Measurements from ENCODE around the gene ITPA. TPM values are rescaled to one million over a fixed set of nuclear protein-coding genes. Genes with fewer than 3 reads are reported as not detected.

ITPA gene
- total RNA-seq, result 42.4 and 43.0 TPM in 2 replicates

DNA sequence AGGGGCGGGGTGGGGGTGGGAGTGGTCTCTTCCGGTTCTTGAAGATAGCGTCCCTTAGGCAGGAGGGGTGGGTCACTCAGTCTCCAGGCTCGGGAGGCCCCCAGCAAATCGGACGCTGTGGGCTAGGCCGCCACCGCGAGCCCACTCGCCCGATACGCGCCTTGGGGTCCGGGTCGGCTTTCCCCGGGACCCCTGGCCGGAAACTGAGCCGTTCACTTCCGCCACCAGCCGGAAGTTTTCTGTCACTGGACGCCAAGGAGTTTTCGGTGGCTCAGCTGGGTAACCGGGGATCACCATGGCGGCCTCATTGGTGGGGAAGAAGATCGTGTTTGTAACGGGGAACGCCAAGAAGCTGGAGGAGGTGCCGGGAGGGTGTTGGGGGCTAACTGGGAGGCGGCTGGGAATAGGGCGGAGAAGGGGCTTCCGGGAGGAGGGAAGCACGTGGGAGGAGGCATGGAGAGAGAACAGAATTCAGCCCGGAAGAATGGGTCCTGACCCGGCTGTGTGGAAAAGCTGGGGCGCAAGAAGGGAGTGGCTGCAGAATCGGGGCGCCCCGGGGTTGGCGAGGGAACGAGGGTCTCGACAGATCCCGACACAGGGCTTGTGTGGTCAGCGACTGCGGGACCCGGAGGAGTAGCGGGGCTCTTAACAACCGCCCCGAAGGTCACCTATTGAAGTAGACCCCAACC lies at the start of gene ITPA:
ITPA (plus strand) TSS at position 242 of the 689 bp plus-strand sequence; CDS start at position 296, 54 bp downstream.
- peak in 1 of 2 donors; percentile 42 for DNase-seq (ENCODE audit: low read depth in 2 of 2)

DNA sequence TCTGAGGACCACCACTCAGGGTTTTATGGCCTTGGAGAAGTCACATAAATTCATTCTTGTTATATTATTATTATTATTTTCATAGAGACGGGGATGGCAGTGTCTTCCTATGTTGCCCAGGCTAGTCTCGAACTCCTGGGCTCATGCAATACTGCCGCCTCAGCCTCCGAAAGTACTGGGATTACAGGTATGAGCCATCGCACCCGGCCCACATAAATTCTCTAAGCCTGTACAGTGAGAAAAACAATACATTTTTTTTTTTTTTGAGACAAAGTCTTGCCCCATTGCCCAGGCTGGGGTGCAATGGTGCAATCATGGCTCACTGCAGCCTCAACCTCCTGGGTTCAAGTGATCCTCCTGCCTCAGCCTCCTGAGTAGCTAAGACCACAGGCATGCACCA lies 48.9 kb upstream of the ITPA start:
- DNase-seq (ENCODE audit: low read depth in 2 of 2), result no peak

DNA sequence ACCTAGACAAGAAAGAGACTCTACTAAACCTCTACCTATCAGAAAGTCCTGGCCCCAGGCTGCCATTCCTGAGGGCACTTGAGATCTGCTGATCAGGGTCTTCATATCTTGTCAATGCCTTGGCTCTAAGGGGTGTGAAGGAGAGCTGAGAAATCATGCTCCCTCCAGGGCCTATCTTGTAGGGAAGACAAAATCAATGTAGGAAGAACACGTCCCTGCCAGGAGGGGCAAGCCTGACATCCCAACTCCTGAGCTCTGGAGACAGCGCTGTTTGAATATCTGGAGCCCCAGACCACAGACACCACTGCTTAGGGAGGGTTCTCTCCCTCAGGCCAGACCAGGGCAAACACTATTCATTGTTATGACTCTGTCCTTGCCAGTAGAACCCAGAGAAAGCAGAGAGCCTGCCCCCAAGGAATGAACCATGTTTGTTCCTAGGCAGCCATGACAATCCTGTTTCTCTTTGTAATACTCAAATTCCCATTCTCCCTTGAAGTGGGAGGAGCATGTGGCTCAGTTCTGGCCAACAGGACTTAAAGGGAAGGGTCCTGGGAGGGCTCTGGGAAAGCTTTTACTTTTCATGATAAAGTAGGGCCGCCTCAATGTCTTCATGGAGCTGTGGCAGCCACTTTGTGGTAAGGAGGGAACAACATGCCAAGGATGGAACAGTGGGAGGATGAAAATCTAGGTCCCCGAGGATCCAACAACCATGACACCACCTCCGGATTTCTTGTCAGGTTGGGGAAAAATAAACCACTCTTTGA lies 47.8 kb upstream of the ITPA start:
- DNase-seq (ENCODE audit: low read depth in 2 of 2), result no peak

DNA sequence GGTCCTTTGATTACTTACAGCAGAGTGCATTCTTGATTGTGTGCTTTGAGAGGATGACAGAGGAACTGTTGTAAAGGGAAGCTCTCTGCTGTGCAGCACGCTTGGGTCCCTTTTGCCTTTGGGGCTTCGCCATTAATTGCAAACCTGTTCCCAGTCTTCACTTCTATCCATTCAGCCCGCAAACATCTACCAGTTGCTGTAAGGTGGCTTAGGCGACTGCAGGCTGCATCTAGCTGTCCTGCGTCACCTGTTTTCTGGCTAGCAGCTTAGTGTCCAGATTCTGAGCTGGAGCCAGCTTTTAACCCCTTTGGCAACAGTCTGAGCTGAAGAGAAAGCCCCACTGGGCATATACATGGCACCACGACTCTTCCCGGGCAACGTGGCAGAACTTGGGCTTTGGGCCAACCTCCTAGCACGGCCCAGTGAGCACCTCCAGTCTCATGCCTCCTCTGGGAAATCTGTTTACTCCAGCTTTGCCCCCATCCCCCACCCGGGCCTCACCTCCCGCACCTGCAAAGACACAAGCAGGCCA lies 47.2 kb upstream of the ITPA start:
- DNase-seq (ENCODE audit: low read depth in 2 of 2), result no peak

DNA sequence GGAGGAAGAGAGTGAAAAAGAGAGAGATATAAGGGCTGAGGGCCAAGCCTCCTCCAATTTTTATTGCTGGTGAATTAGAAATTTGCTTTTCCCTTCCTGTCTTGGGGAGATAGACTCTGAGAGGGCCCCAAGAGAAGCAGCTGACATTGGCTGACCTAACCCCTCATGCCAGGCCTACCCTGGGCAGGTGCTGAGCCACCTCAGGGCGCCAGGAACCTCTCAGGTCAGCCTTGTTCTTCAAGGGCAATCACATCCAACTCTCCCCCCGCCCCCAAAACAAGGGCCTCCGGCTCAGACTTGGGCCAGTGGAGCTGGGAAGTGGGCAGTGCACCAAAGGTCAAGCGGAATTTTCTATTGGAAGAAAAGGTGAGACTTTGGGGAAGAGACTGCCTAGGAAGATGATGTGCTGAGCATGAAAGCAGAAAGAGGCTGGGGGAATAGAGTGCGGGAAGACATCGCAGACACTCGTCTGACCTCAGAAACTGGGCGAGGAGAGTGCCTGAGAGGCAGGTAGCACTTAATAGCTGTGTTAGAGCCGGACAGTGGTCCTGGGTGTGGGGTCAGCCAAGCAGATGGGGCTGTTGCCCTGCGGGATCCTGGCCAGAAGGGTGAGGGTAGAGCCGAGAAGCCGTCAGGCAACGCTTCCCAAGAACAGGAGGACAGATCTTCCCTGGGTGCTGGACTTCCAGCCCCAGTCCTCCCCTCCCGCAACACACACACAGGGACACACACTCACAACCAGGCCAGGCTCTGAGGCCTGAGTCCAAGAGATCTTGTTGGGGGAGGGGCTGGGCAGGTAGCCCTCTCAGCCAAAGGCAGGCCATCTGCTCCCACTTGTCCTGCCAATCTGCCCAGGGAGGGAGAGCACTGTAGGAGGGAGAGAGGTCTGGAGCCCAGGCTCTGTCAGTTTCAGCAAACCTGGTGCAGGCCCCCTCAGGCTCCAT lies 45.9 kb upstream of the ITPA start:
- no peak for DNase-seq (ENCODE audit: low read depth in 2 of 2)

DNA sequence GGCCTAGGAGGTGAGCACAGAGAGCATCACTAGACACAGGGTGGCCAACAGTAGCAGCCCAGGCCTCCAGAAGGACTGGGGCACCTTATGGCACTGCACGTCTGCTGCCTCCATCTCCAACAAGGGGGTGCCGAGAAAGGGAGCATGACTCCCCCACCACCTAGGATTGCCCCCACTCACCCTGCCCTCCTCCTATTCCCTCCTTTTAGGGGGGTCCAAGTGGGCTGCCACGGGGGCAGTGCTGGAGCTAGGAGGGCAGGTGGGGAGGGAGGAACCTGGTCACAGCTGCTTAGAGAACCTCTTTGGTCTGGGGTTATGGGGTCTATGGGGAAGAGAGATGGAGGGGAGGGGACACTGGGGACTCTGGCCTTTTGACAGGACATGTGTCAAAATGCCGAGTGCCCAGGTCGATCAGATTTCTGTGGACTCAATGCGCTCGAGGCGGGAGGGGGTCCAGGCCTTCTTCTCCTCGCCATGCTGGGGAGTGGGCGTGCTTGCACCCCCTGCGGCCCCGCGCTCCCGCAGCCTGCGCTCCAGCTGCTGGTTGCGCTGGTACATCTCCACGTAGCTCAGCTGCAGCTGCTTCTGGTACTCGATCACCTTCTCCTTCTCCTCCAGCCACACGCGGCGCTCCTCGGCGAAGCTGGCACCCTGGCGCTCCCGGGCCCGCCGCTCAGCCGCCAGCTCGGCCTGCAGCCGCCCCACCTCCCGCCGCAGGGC lies 45.1 kb upstream of the ITPA start:
- DNase-seq (ENCODE audit: low read depth in 2 of 2), result no peak

DNA sequence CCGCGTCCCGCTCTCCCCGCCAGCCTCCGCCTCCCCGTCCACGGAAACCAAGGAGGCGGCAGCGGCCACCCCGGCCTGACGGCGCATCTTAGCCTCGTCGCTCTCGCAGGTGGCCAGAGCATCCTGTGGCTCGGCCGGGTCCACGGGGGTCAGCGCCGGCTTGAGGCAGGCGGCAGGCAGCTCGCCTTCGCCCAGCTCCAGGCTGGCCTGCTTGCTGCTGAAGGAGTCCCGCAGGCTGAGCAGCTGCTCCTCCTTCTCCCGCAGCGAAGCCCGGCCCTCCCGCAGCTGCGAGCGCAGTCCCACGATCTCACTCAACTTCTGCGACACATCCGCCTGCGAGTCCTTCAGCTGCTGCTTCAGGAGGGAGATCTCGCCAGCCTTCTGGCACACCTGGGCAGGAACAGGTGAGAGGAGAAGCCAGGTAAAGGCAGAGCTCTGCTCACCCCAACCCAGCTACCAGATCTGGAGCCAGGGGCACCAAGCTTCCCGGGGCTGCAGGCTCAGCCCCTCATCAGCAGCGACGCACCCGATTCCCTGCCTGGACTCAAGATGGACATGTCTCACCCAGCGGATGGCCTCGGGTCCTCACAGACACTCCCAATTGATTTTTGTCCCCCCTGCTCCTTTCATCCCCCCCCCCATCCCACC lies 44.4 kb upstream of the ITPA start:
- no peak for DNase-seq (ENCODE audit: low read depth in 2 of 2)

DNA sequence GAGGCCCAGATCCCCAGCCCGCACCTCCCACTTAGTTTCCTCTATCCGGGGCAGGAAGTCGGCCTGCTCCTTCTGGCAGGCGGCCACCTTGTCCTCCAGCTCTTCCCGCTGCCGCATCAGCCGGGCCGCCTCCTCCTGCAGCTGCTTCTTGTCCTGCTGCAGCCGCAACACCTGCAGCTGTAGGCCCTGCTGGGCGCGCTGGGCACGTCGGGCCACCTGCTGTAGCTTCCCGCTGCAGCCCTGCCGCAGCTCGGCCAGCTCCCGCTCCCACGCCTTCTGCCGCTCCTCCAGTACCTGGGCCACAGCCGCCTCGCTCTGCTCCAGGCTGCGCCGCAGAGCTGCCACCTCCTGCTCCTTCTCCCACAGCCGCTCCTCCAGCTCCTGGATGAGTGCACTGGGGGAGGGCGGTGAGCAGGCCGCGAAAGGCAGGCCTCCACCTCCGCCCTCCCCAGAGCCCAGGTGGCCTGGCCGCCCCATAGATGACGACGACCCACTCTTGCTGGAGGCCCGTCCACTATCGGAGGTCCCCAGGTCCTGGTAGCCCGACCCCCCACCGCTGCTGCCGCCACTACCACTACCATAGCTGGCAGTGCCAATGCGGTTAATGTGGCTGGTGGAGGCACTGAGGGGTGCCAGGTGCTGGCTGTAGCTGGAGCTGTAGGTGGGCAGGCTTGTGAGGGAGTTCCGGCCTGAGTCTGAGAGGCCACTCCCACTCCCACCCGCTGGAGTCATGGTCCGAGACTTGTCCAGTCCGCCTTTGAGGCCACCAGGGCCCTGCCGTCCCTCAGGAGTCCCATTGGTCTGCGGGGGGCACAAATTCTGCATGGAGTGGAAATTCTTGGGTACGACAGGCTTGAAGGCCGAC lies 43.6 kb upstream of the ITPA start:
- DNase-seq (ENCODE audit: low read depth in 2 of 2), result peak in 1 of 2 donors; percentile 62

DNA sequence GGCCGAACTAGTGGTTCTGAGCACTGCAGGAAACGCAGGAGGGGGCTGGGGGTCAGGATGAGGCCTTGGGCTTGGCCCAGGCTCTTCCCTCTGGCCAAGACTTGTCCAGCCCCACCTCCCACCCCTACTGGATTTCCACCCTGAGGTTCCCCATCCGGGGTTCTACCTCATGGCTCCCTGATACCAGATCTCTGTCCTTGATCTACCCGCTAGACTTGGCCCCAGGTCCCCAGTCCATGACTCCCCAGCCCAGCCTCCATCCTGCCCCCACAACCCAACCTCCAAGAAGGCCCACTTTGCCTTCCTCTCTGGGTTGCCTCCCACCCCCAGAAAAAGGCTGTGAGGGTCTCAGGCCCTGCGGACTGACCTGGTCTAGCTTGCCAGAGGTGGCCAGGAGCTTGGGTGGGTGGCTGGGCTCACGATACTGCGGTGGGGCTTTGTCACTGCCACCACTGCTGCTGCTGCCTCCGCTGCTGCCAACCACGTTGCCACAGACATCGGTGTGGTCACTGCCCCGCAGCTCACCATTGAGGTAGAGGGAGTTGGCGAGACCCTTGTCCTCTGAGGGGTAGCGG lies 42.9 kb upstream of the ITPA start:
- no peak for DNase-seq (ENCODE audit: low read depth in 2 of 2)

DNA sequence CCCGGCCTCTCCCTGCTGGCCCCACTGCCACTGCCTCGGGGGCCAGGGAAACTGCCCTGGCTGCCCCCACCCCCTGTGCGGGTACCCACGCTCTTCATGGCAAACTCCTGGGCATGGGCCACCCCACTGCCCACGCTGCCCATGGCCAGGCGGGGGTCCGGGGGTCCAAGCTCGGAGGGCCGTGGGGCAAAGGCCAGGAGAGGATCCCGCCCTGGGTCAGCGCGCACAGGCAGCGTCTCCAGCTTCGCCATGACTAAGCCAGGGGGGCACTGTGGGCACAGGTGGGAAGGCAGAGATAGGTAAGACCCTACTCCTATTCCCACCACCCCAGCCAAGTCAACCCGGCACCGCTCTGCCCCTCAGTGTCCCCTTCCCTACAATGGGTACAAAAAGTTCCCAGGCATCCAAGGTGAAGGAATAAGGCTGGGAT lies 42.4 kb upstream of the ITPA start:
- no peak for DNase-seq (ENCODE audit: low read depth in 2 of 2)

DNA sequence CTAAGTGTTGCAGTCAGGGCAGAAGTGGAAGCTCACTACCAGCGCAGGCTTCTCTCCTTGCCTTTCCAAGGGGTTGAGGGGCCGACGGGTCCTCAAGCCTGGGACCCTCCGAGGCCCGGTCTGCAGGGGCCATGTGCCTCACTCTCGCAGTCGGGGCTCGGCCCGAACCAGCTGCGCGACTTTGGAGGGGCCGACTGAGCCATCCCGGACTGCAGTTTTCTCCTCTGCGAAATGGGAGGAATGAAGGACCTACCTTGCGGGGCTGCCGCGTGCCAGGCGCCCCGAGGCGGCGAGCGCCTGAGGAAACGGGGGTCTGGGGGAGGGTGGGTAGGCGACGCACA lies 41.6 kb upstream of the ITPA start:
- DNase-seq (ENCODE audit: low read depth in 2 of 2), result no peak

DNA sequence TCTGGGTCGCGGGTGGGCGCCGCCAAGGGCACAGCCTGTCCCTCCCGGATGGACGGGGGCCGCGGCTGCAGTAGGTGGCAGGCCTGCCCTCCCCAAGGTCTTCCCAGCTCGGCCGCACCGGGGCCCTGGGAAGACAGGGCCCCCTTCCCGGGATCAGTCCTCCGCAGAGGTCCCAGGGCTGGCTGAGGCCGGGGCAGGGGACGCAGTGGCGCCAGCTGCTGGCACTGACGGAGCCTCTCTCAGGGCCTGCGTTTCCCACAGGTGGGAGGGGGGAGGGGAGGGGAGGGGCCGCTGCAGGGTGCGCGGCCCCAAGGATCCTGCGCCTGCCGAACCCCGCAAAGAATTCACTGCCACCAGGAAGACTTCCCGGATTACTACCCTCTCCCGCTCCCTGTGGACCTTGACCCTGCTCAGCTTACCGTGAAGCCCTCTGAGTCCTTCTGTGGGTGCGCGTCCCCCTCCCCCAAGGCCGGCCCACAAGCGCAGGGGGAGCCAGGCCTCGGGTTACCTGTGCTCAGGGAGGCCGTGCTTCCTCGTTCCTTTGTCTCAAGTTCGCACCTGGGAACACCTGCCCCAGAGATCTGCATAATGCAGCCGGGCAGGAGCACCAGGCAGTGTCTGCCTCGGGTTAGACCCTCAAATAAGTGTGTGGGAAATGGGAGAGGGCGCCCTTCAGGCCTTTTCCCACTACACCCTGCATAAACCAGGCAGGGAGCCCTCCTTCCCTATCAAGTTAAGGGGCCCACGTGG lies 41.0 kb upstream of the ITPA start:
- DNase-seq (ENCODE audit: low read depth in 2 of 2), result no peak

DNA sequence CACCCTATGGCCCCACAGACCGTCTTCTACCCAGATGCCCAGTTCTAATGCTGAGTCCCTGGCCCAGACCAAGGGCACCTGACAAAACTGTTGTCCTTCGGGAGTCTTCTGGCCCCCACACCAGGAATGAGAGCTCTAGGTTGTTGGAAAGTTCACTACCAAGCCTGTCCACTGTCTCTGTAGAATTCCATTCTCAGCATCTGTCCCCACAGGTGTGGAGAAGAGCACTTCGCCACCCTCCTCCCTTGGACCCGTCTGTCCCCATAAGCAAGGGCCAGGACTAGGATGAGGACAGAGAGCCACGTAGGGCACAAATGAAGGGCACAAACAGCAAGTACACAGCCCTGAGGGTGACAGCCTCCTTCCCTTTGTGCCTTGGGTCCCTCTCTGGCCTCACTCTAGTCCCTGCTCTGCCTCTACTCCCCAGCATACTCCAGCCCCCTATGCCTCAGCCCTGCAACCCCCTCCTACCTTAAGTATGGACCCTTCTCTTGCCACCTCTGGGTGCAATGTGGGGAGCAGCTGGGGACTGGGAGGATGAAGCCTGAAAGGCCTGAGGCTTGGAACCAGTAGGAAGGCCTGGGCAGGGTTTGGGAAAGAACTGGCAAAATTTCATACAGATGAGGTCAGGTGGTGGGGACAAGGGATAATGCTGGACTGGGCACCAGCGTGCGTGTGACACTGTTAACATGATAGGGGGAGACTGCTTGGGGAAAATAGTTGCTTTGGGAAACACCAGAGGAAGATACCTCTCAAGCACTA lies 40.3 kb upstream of the ITPA start:
- no peak for DNase-seq (ENCODE audit: low read depth in 2 of 2)

DNA sequence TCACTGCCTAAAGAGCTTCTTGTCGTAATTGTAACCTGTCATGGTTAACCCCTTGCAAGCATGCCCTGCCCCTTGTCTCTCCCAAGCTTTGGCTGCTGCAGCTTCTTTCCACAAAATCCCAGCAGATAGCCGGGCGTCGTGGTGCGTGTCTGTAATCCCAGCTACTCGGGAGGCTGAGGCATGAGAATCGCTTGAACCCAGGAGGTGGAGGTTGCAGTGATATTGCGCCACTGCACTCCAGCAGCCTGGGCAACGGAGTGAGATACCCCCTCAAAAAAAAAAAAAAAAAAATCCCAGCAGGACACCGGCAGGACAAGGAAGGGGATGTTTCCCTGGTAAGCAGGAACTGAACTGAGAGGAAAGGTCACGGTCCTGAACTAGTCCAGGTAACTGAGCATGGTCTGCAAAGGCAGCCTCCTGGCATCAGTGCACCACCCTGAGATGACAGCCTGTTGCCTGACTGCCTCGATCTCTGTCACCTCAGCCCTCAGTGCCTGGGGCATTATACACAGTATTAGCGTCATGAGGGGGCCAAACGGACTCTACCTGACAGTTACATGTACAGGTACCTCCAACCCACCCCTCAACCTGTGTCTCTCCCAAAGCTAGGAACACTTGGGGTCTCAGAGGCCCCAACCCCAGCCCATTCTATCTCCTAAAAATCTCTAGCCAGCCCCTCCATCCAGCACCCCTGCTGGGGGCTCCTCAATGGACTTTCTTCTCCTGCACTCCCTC lies 37.7 kb upstream of the ITPA start:
- no peak for DNase-seq (ENCODE audit: low read depth in 2 of 2)

DNA sequence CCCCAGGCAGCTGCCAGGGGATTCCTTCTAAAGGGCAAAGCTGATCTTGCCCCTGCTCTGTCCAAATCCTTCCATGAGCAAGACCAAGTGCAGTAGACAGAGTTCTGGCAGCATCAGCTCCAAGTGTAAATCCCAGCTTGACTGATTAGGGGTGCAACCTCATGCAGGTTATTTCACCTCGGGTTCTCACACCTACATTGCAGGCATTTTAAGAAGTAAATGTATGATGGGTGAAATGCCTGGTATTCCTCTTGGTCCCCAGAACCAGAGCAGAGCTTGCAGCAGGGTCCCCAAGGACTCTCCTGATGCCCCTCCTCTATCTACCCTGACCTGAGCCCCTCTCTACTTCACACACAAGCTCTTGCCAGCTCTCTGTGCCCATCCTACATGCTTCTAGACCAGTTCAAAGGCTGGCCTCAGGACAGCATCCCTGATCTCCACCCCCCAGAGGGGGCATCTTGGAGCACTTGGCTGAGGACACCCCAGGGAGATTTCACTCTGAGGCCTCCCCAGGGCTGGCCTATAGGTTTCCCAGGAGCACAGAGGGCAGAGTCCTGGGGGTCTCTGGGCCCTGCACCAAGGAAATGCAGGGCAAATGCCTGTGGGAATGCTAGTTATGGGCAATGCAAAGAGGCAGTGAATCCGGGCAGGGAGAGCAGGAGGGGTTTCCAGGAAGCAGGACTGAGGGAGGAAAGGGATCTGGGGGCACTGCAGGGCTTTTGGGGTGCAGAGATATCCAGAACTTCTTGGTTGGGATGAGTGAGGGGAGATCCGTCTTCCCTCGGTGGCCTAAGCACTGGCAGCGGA lies 37.0 kb upstream of the ITPA start:
- no peak for DNase-seq (ENCODE audit: low read depth in 2 of 2)

DNA sequence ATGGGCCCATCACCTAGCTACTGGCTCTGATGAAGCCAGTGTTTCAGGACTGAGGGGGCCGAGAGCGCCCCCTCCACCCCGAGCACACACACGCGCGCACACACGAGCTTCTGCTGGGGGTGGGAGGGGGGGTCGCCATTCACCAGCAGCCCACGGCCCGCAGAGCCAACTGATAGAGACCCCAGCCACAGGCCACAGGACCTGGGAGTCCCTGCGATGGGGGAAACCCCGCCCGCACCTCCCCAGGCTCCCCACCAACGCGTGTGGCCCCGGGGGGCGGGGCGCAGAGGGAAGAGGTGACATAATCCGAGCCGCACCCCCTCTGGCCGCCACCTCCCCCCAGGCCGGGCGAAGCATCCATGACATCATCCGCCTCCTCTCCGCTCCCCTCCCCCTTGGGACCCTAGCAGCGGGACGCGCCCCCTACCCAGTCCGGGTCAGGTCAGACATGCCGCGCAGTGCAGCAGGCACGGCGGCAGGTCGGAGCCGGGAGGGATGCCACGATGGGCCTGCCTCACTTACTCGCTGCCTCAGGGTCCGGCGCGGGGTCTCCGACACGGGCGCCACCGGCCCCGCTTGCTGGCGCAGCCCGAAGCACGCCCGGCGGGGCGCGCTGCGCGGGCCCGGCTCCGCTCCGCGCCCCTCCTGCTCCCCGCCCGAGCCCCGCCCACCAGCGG lies 36.2 kb upstream of the ITPA start, which contains the start of gene LZTS3:
LZTS3 (minus strand) TSS at position 617 of the 677 bp plus-strand sequence. CDS start 6,386 bp downstream, outside the sequence.
- peak in 1 of 2 donors; percentile 69 for DNase-seq (ENCODE audit: low read depth in 2 of 2)
